Stimulated activated CD8-positive, alpha-beta memory T cell treated with anti-CD3 and anti-CD28 coated beads, Interleukin-7, amount 100 ng/mL, for 1 hour (primary cell): ENCODE results near the gene POLA1.

Experiments
- DNase-seq, 2 donors: peaks; one replicate each; pipeline ENCODE4 v3.0.0-alpha.2; 2020; ENCODE audit warnings: low read depth in 2 of 2

The POLA1 gene

GRCh38 chrX:25022499-25023325 lies 329.0 kb downstream of the POLA1 start:
- DNase-seq = no peak

GRCh38 chrX:25023908-25024307 lies 330.2 kb downstream of the POLA1 start:
- no peak for DNase-seq

GRCh38 chrX:25025615-25026014 lies 331.9 kb downstream of the POLA1 start:
- DNase-seq = no peak

GRCh38 chrX:25026576-25026975 lies 332.9 kb downstream of the POLA1 start:
- DNase-seq = no peak

- DNase-seq = no peak
These were observed 335.0 kb downstream of the POLA1 start for GRCh38 chrX:25028726-25029125.

DNA sequence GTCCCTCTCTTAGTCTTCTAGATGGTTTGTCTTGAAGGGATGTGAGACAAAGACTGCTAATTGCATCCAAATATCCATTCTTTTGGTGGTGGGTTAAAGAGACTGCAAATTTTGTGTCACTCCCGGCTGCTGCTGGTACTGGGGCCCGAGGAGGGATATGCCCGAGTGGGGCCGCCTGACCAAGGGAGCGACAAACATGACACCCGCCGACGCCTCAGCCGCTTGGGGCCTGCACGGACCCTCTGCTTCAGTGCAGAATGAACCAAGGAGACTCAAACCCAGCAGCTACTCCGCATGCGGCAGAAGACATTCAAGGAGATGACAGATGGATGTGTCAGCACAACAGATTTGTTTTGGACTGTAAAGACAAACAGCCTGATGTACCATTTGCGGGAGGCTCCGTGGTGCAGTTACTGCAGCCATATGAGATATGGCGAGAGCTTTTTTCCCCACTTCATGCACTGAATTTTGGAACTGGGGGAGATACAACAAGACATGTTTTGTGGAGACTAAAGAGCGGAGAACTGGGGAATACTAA lies 335.6 kb downstream of the POLA1 start:
- DNase-seq = no peak

DNA sequence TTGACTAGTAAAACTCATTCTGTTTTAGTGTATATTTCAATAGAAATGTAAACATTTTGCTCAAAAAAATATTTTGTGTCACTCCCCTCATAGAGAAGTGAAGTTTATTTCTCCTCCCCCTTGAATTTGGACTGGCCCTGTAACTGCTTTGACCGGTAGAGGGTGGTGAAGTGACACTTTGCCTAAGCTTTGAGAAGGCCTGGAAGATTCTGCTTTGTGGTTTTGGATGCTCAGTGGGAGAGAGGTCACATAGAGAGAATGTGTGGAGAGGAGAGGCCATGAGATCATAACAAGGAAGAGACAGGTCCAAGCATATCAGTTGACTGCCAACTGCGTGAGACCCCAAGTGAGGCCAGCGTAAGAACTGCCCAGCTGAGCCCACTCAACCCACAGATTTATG lies 341.2 kb downstream of the POLA1 start:
- no peak for DNase-seq

DNA sequence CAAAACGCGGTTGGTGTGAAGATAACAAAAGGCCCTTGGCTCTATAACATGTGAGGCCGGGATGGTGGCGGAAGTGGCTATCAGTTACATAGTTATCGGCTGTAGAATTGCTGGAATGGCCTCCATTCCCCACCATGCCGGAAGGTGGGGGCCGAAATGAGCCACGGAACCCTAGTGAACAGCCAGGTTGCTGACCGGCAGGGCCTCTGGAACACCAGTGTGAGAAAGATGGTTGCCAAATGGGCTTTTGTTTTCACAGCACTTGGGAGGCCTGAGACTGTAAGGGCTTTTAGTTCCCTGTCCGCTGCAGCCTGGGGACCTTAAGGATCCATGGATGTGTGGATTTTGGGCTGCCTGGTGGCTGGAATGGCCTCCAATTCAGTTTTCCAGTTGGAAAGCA lies 345.3 kb downstream of the POLA1 start:
- no peak for DNase-seq

DNA sequence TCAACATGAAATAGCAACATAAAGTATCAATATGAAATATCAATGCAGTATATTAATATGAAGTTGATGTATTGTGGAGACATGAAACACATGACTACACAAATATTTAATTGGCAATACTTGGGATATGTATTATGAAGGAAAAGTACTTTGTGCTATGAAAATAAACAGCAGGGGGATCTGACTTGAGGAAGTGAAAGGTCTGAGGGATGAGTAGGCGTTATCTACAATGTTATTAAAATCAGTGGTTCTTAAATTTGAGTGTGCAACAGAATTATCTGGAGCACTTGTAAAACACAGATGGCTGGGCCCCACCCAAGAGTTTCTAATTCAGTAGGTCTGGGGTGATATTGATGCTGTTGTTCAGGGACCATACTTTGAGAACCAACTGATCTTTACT lies 349.5 kb downstream of the POLA1 start:
- no peak for DNase-seq
